Left renal pelvis (tissue), 4 donors: Measurements from ENCODE around the gene NECTIN1. TPM values are rescaled to one million over a fixed set of nuclear protein-coding genes. Genes with fewer than 3 reads are reported as not detected.

Experiments
- DNase-seq, 4 donors: peaks; one replicate each; pipeline ENCODE4 v3.0.0-alpha.2; 2013; ENCODE audit warnings: low read depth in 4 of 4, low spot score in 3 of 4
- polyA plus RNA-seq, 4 donors: library from polyadenylated mRNA; unstranded; fragments of 120-200 nt; gene quantifications; one replicate each; pipeline ENCODE4 v1.2.1, GENCODE V29; 2013; ENCODE audit not compliant: insufficient read length in 4 of 4

Gene NECTIN1
- polyA plus RNA-seq, 4 donors: 24.1 to 41.6 (median 37.0) TPM

DNA sequence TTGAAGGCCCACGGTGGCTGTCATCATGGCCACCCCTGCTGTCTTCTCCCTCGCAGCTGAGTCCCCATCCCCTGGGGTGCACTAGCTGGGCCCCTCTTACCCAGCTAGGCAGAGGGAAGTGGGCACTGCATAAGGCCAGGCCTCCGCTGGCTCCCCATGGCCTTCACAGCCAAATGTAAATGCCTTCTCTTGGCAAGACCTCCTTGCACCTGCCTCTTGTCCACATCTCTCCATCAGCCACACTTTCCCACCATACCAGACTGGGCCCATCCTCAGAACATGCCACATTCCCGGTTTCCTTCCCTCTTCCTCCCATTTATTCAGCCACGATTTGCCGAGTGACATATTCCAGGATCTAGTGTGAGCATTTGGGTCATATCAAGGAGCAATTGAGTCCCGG lies 49.7 kb downstream of the NECTIN1 start:
- DNase-seq: no peak

DNA sequence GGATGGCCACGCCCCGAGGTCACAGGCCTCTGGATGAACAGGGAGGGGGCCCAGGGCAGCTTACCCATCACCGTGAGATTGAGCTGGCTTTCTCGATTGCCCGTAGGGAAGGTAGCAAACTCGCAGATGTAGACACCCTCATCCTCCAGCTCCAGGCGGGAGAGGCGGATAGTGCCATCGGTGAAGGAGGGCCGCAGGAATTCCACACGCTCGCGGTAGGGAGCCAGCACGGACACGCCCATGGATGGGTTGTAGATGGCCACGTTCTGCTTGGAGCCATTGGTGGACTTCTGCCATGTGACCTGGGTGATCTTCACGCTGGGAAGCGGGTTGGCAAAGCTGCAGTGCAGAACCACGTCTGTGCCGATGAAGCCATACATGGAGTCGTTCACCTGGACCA lies 50.6 kb downstream of the NECTIN1 start:
- DNase-seq: no peak

- DNase-seq: no peak
Observed at GRCh38 chr11:119677840-119678239, 51.2 kb downstream of the NECTIN1 start.

DNA sequence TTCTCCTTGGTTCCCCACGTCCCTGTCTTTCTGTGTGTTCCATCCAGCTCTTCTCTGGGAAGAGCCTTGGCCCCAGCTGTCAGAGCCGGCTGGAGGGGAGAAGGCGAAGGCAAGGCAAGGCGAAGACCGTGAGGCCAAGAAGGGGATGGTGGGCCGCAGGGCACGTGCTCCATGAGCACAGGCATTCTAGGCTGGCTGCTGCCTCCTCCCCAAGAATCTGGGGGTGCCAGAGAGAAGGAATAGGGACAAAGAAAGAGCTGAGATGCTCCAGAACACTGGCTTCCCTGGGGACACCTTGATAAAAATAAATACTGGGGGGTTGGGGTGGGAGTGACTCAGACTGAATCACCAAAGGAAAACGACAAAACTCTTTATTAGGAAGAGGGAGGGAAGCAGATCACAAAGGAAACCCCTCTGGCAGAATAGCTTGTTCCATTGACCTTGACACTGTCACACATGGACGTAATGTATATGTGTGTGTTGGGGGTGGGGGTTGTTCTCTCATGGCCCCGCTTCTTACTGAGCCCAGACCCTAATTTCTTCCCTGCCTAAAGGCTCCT lies 52.5 kb downstream of the NECTIN1 start:
- no peak for DNase-seq

GRCh38 chr11:119673759-119674336 lies 55.2 kb downstream of the NECTIN1 start:
- no peak for DNase-seq

- no peak for DNase-seq
Observed at GRCh38 chr11:119673052-119673758, 55.8 kb downstream of the NECTIN1 start.

DNA sequence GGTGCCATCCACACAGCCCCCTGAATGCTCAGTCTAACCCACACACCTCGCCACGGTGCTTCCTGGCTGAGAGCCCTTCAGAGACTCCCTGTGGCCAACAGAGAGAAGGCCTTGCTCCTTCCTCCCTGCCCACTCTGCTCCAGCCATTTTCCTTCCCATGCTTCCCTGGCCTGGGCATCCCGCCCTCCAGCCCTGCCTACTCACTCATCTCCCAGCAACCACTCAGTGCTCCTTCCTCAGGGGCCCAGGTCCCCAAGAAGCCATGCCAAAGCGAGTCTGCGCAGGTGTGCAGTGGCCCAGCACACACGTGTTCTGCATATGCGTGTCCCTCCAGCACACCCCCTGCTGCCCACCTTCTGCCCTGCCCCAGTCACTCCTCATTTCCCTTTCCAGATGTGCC lies 56.4 kb downstream of the NECTIN1 start:
- DNase-seq: no peak

DNA sequence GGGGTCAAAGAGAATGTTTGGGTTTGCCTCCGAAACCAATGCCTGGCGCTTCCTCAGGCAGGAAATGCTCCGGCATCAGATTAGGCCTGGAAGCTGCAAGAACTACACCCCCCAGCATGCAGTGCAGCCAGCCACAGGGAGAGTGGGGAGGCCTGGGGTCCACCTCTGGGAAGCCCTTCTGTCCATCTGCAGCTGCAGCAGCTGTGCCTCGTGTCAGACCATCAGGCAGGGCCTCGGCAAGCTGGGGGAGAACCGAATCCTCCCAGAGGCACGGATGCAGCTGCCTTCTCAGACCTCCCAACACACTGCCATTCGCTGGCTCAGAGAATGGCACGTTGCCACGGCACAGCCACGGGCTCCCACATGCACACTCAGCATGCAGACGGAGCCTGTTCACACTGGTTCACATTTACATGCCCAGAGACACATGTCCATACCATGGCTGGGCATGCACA lies 57.4 kb downstream of the NECTIN1 start:
- DNase-seq: no peak

GRCh38 chr11:119671051-119671450 lies 57.9 kb downstream of the NECTIN1 start:
- DNase-seq: peak in 2 of 4 donors; percentile 69 to 76

DNA sequence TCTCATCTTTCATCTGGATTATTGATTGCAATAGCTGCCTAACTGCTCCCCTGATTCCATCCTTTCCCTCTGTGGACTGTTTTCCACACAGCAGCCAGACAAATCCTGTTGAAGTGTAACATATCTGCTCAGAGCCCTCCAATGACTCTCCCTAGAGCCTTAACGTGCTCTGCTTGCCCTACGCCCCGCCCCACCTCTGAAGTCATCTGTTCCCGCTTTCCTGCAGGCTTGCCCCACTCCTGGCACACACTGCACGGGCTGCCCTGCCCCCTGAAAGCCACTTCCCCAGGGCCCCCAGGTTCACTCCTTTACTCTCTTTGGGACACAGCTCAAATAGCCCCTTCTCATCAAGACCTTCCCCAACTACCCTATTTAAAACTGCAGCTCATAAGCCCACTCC lies 59.5 kb downstream of the NECTIN1 start:
- no peak for DNase-seq

- no peak for DNase-seq
Observed at GRCh38 chr11:119668676-119669075, 60.3 kb downstream of the NECTIN1 start.

DNA sequence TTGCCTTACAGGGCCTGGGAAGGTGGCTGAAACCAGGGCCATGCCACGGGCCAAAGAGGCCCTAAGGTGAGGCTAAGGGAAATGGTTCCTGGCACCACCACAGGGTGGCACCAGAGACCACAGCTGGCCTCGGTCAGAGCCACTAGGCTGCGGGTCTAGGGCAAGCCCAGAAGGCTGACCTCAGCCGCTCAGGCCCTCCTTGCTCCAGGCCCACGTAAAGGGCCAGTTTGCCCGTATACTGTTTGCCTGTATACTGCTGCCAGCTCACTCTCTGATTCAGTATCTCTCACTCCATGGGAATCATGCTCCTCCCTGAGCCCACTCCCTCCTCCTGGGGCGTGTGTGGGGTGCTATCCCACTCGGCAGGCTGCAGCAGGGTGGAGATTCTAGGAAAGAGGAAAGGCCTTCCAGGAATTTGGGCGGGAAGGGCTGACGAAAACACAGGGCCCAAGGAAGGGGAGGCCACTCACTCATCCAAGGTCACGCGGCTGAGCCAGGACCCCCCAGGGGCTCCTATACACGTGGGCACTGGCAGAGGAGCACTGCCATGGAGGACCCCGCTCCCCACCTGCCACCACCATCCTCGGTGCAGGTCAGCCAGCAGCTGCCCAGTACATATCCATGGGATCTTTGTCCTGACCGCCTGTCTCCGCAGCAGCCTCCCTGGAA lies 62.4 kb downstream of the NECTIN1 start:
- no peak for DNase-seq

GRCh38 chr11:119666061-119666460 lies 62.9 kb downstream of the NECTIN1 start:
- DNase-seq: no peak

- DNase-seq: no peak
Observed at GRCh38 chr11:119664701-119665420, 64.1 kb downstream of the NECTIN1 start.

DNA sequence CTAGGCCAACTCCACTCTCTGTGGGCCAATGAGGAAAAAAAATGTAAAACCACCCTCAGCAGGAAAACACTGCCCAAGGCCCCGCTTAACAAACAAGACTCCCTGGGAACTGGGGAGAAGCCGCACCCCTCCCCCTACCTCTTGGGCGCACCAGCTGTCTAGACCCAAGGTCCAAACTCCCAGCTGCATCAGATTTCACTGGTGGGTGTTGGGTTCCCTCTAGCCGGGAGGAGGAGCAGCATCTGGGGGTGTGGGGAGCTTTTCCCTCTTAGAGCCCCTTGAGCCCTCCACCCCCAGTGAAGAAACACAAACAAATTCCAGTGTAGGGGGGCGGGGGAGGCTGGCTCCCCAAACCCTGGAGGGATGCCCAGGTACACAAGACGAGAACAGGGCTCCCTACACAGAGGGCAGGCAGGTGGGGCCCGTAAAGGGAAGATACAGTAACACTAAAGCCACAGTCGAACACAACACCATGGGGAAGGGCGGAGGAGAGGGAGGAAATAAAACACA lies 64.9 kb downstream of the NECTIN1 start:
- DNase-seq: no peak

- DNase-seq: no peak
Observed at GRCh38 chr11:119663279-119663678, 65.7 kb downstream of the NECTIN1 start.

DNA sequence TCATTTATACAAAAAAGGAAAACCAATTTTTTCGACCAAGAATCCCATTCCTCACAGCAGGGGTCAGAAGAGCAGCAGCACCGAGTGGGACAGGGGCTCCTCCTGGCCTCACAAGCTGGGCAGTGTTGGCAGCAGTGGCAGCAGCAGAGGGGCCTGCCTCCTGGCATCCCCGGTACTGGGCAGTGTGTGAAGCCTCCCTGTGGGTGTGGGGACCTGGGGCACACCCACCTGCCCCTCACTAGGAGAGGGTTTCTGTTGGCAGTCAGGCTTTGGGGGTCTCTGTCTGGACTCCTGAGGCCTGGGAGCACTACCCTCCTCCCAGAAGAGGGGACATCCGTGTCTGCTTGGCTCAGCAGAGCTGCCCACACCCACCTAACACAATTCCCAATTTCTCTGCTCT lies 67.8 kb downstream of the NECTIN1 start:
- no peak for DNase-seq

GRCh38 chr11:119659971-119660723 lies 68.9 kb downstream of the NECTIN1 start:
- DNase-seq: no peak

DNA sequence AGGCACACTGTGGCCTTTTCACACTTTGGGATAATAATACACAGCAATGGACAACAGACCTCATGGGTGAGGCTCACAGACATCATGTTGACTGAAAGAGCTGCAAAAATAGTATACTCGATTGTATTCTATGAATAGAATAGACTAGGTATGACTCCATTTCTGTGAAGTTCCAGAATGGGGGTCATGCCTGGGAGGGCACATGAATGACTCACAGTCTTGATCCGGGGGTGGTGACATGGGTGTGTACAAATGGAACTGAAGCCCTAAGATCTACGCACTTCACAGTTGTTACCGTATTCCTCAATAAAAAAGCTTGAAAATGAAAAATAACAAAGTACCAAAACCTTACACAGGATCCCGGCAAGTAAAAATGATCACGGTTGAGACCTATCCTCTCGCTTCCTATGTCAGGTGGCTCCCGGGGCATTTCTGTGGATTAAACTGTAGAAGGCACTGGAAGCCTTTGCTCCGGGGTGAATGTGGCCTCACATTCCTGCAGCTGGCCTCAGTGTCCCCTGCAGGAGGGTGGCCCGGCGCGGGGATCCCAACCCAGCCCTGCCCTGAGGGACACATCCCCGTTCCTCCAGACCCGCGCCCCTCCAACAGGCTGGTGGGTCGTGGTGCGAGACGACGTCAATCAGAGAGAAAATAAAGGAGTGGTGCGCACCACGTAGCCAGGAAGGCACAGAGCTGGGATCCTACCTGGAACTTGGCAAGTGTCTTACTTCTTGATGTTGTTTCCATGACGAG lies 75.9 kb downstream of the NECTIN1 start:
- DNase-seq: no peak
